GM19463 (cell line): Measurements from ENCODE around the gene MISP.

Source experiments
- ATAC-seq: cut with Tn5 transposase; IDR thresholded peaks from one replicate; pipeline ENCODE4 v1.9.1; 2021; ENCODE audit warnings: mild to moderate bottlenecking, moderate library complexity; ENCODE audit not compliant: unreplicated experiment

MISP gene

GRCh38 chr19:795691-796581, 45.0 kb downstream of the MISP start:
- no peak for ATAC-seq

GRCh38 chr19:796692-797527, 46.0 kb downstream of the MISP start, which contains the start of gene PTBP1:
Gene PTBP1, plus strand, starts transcription at chr19:797452. Its CDS starts 46 bp downstream, at chr19:797498.
- ATAC-seq, result peak; percentile 73

GRCh38 chr19:797528-798414, 46.9 kb downstream of the MISP start:
- peak; percentile 36 for ATAC-seq

GRCh38 chr19:798415-799075, 47.6 kb downstream of the MISP start:
- no peak for ATAC-seq

GRCh38 chr19:799076-799881, 48.4 kb downstream of the MISP start:
- no peak for ATAC-seq

GRCh38 chr19:800360-801029, 49.6 kb downstream of the MISP start:
- ATAC-seq, result no peak

GRCh38 chr19:801030-801860, 50.3 kb downstream of the MISP start:
- no peak for ATAC-seq

- ATAC-seq, result no peak
These were observed 51.1 kb downstream of the MISP start for GRCh38 chr19:801861-802497.

- ATAC-seq, result no peak
These were observed 51.7 kb downstream of the MISP start for GRCh38 chr19:802498-803098.

GRCh38 chr19:803099-803561, 52.2 kb downstream of the MISP start:
- ATAC-seq, result no peak

- no peak for ATAC-seq
These were observed 52.9 kb downstream of the MISP start for GRCh38 chr19:803686-804418.

GRCh38 chr19:804419-805165, 53.7 kb downstream of the MISP start:
- no peak for ATAC-seq

- ATAC-seq, result no peak
These were observed 54.2 kb downstream of the MISP start for GRCh38 chr19:805166-805551.

- no peak for ATAC-seq
These were observed 55.0 kb downstream of the MISP start for GRCh38 chr19:805600-806550.
